Fibroblast of lung (primary cell): ENCODE data around the gene GPATCH3.

ENCODE experiments used
- EZH2 ChIP-seq: IDR thresholded peaks from 2 replicates; pipeline ENCODE4 v1.5.1; 2012; ENCODE audit warnings: low read length, control low read depth, mild to moderate bottlenecking; ENCODE audit errors: missing control alignments
- TF ChIP-seq, protein P1 (sequence below), 2 donors: IDR thresholded peaks in 1 of 2; conservative IDR thresholded peaks in 1 of 2; 1 replicate in 1 of 2; 2 replicates in 1 of 2; pipeline ENCODE4 v1.5.1; 2011 to 2012; ENCODE audit warnings: low read length in 2 of 2, control low read depth in 1 of 2, inconsistent platforms in 1 of 2, low read depth in 1 of 2, mild to moderate bottlenecking in 1 of 2

GRCh38 chr1:26921540-26922430 lies 21.5 kb upstream of the GPATCH3 start, which contains the start of gene NUDC:
- TF ChIP-seq, protein P1, sequence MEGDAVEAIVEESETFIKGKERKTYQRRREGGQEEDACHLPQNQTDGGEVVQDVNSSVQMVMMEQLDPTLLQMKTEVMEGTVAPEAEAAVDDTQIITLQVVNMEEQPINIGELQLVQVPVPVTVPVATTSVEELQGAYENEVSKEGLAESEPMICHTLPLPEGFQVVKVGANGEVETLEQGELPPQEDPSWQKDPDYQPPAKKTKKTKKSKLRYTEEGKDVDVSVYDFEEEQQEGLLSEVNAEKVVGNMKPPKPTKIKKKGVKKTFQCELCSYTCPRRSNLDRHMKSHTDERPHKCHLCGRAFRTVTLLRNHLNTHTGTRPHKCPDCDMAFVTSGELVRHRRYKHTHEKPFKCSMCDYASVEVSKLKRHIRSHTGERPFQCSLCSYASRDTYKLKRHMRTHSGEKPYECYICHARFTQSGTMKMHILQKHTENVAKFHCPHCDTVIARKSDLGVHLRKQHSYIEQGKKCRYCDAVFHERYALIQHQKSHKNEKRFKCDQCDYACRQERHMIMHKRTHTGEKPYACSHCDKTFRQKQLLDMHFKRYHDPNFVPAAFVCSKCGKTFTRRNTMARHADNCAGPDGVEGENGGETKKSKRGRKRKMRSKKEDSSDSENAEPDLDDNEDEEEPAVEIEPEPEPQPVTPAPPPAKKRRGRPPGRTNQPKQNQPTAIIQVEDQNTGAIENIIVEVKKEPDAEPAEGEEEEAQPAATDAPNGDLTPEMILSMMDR (conservative IDR thresholded peaks at IDR 0.05 in 1 of 2, IDR thresholded peaks at IDR 0.05 in 1 of 2; ENCODE audit: low read depth in 1 of 2, low read length in 2 of 2): no peak
- no peak for TF ChIP-seq EZH2
